A549 treated with ZK216348 at 1 μM for 4 hours (cell line): ENCODE measurements around the gene BDKRB1. TPM values are rescaled to one million over a fixed set of nuclear protein-coding genes. Genes with fewer than 3 reads are reported as not detected.

Source experiments
- total RNA-seq: library from RNA; stranded (reverse); fragments of 200-300 nt; extraction: Qiagen RNA extraction; gene quantifications from 5 replicates; pipeline ENCODE4 v1.2.3, GENCODE V29; 2022; ENCODE audit warnings: low read depth

The BDKRB1 gene
- 0.36 to 0.86 TPM (median 0.59 TPM) in 5 replicates for total RNA-seq

DNA sequence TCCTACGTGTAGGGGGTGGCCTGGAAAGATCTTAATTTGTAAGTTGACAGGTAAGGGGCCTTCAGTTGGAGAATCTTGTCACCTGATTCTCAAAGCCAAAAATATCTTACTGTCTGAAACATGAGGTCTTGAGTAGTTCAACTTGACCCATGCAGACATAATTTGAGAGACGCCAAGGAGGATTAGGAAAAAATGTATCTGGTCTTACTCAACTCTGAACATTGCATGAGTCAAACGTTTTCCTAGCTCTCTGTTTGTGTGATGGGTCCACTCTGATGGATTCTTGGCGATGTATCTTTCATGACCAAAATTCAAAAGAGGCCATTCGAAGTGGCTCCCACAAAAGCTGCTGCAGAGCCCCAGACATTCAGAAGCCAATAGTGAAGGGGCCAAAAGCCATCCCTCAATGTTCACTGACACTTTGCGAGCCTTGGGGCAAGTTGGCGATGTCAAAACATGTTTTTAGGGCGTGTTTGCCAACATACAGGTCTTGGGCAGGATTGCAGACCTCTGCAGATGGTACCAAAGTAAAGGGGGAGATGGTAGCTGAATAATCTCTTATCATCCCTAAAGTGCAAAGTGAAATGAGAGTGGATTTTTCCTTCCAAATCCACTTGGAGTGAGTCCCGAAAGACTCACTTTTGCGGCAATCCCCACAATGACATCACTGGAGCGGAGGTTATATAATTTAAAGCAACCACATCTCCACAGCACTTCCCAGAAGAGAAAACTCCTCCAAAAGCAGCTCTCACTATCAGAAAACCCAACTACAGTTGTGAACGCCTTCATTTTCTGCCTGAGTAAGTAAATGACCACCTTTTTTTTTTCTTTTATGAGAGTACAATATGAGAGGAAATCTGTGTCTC, at the start of gene BDKRB1:
Gene BDKRB1, plus strand, starts transcription at position 710 of the 866 bp plus-strand sequence. CDS start 7,473 bp downstream, outside the sequence.

Other genes starting within 250 kb of the BDKRB1 start
- gene C14orf132, start 216.8 kb upstream of the BDKRB1 start, total RNA-seq, result 2.9 to 6.1 TPM (median 5.3 TPM) in 5 replicates
- gene BDKRB2, start 51.4 kb upstream of the BDKRB1 start, total RNA-seq, result 1.0 to 1.9 TPM (median 1.9 TPM) in 5 replicates
- gene ATG2B, start 107.1 kb downstream of the BDKRB1 start, total RNA-seq, result 7.4 to 9.8 TPM (median 8.8 TPM) in 5 replicates
- gene GSKIP, start 107.3 kb downstream of the BDKRB1 start, total RNA-seq, result 17.2 to 25.5 TPM (median 19.9 TPM) in 5 replicates
- 2.3 to 3.5 TPM (median 2.6 TPM) in 5 replicates for gene AK7, start 135.9 kb downstream of the BDKRB1 start, total RNA-seq
- 60.0 to 100 TPM (median 90.9 TPM) in 5 replicates for gene PAPOLA, start 246.2 kb downstream of the BDKRB1 start, total RNA-seq